WTC11 (cell line): ENCODE measurements around the gene ZNF532.

ENCODE experiments used
- CTCF ChIP-seq: fragments of 200-600 bp; IDR thresholded peaks from 2 replicates; pipeline ENCODE4 v1.8.0; 2022; ENCODE audit warnings: antibody characterized with exemption
- ESRRA ChIP-seq: sonication (generic); formaldehyde crosslinking; IDR thresholded peaks from 2 replicates; pipeline ENCODE4 v1.8.1; 2022; ENCODE audit warnings: mild to moderate bottlenecking, missing genetic modification reagents, borderline replicate concordance
- MYBL2 ChIP-seq: sonication (generic); formaldehyde crosslinking; IDR thresholded peaks from 2 replicates; pipeline ENCODE4 v1.8.1; 2023; ENCODE audit warnings: mild to moderate bottlenecking, moderate library complexity, missing genetic modification reagents
- TEAD4 ChIP-seq: sonication (generic); formaldehyde crosslinking; IDR thresholded peaks from 2 replicates; pipeline ENCODE4 v1.8.0; 2022; ENCODE audit warnings: mild to moderate bottlenecking, missing genetic modification reagents
- ZNF121 ChIP-seq: sonication (generic); formaldehyde crosslinking; IDR thresholded peaks from 2 replicates; pipeline ENCODE4 v1.8.0; 2023; ENCODE audit warnings: missing genetic modification reagents

GRCh38 chr18:58949031-58949430 is 84.4 kb downstream of the ZNF532 start:
- TF ChIP-seq CTCF (no peak), MYBL2 (CRISPR knock-in tag) (no peak), ZNF121 (CRISPR knock-in tag) (no peak), TEAD4 (CRISPR knock-in tag) (no peak), ESRRA (CRISPR knock-in tag) (no peak)
